Measurements from ENCODE around the gene PRKAR1B. TPM values are rescaled to one million over a fixed set of nuclear protein-coding genes. Genes with fewer than 3 reads are reported as not detected.

PRKAR1B gene
- total RNA-seq, 1 experiment from 2014 or later = 14.1 TPM

DNA sequence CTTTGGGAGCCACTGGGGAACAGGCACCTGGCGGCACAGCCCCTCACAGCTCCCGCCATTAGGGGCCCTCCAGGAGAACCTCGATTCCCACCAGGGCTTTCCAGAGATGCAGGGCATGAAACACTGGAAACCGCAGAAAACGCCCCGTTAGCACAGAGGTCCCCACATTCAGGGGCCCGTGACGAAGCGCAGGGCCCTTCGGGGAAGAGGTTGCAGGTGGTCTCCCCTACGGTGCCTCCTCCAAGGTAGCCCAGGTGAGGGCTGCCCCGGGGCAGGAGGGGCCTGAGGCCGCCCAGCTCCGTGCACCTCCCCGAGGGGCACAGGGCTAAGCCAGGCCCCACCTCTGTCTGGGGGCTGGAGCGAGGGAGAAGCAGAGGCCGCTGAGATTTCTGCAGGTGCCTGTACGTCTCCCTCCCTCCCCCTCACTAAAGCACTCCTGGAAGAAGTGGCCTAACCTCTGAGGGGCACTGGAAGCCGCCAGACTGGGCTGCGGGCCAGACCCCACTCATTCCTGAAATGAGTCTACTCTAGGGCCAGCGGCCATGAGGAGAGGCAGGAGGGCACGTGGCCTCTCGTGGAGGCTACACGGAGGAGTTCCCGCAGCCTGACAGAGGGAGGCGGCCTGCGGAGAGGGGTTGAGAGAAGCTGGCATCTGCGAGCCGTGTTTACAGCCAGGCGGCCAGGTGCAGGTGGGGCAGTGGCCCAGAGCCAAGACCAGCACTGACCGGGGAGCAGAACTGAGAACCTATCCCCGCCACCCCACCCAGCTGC, 214.4 kb downstream of the PRKAR1B start:
- DNase-seq (ENCODE audit: low read depth, low spot score) (no peak), ATAC-seq (no peak)
- no peaks in the 10 kb centered on the region for H4K20me1 ChIP-seq (ENCODE audit: insufficient read depth)
- H3K4me3 ChIP-seq (replicated peaks in 1 of 2; ENCODE audit: low read depth in 1 of 2, low read length in 2 of 2) = no peak overlapping the region
- ChIA-PET POLR2A (no interaction called here), RAD21 (ENCODE audit: low non-redundant PET in 1 of 2, low total read pairs in 2 of 2, uncharacterized antibody in 2 of 2, unreplicated experiment in 2 of 2) (no interaction called here), CTCF (no interaction called here)
- no peak overlapping the region for H3K27ac ChIP-seq (ENCODE audit: low read depth, low read length)
- H3K4me1 ChIP-seq (ENCODE audit: control insufficient read depth in 1 of 2, insufficient read depth in 2 of 2, low read length in 2 of 2) = peaks cover 3 to 27% of the 10 kb centered on the region in 2 experiments; a peak in 3 of 4 replicates
- no peak overlapping the region for H2AFZ ChIP-seq (ENCODE audit: low read depth, low read length, poor library complexity, severe bottlenecking)
- no peaks in the 10 kb centered on the region for H3K9me3 ChIP-seq (ENCODE audit: control insufficient read depth in 1 of 2, insufficient read depth in 1 of 2, low read depth in 1 of 2, low read length in 2 of 2)
- TF ChIP-seq YY1 (IDR thresholded peaks at IDR 0.05; ENCODE audit: extremely low read depth, insufficient replicate concordance, low read depth, low read length) (no peak), CEBPB (IDR thresholded peaks at IDR 0.05; ENCODE audit: low read depth) (no peak), EZH2 (IDR thresholded peaks at IDR 0.05) (no peak), ELF1 (IDR thresholded peaks at IDR 0.05; ENCODE audit: borderline replicate concordance, low read depth) (no peak), SRF (IDR thresholded peaks at IDR 0.05; ENCODE audit: low read depth) (no peak), EZH2phosphoT487 (IDR thresholded peaks at IDR 0.05; ENCODE audit: borderline replicate concordance) (no peak), SP1 (IDR thresholded peaks at IDR 0.05; ENCODE audit: low read depth) (no peak), CBX3 (IDR thresholded peaks at IDR 0.05; ENCODE audit: low read depth) (no peak), RAD21 (IDR thresholded peaks at IDR 0.05; ENCODE audit: low read depth) (no peak), ZFX (IDR thresholded peaks at IDR 0.05) (no peak), FOSL1 (IDR thresholded peaks at IDR 0.05; ENCODE audit: low read depth) (no peak), SIN3A (IDR thresholded peaks at IDR 0.05; ENCODE audit: low read depth) (no peak), TCF7L2 (IDR thresholded peaks at IDR 0.05; ENCODE audit: borderline replicate concordance, extremely low read depth, insufficient read depth, insufficient read length) (no peak), POLR2AphosphoS5 (IDR thresholded peaks at IDR 0.05; ENCODE audit: low read depth, low read length) (no peak)
- TF ChIP-seq, protein P1, sequence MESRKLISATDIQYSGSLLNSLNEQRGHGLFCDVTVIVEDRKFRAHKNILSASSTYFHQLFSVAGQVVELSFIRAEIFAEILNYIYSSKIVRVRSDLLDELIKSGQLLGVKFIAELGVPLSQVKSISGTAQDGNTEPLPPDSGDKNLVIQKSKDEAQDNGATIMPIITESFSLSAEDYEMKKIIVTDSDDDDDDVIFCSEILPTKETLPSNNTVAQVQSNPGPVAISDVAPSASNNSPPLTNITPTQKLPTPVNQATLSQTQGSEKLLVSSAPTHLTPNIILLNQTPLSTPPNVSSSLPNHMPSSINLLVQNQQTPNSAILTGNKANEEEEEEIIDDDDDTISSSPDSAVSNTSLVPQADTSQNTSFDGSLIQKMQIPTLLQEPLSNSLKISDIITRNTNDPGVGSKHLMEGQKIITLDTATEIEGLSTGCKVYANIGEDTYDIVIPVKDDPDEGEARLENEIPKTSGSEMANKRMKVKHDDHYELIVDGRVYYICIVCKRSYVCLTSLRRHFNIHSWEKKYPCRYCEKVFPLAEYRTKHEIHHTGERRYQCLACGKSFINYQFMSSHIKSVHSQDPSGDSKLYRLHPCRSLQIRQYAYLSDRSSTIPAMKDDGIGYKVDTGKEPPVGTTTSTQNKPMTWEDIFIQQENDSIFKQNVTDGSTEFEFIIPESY (IDR thresholded peaks at IDR 0.05; ENCODE audit: extremely low read depth, insufficient replicate concordance, low read length) = no peak
- TF ChIP-seq, protein P2, sequence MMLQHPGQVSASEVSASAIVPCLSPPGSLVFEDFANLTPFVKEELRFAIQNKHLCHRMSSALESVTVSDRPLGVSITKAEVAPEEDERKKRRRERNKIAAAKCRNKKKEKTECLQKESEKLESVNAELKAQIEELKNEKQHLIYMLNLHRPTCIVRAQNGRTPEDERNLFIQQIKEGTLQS (IDR thresholded peaks at IDR 0.05) = no peak
- TF ChIP-seq, protein P3, sequence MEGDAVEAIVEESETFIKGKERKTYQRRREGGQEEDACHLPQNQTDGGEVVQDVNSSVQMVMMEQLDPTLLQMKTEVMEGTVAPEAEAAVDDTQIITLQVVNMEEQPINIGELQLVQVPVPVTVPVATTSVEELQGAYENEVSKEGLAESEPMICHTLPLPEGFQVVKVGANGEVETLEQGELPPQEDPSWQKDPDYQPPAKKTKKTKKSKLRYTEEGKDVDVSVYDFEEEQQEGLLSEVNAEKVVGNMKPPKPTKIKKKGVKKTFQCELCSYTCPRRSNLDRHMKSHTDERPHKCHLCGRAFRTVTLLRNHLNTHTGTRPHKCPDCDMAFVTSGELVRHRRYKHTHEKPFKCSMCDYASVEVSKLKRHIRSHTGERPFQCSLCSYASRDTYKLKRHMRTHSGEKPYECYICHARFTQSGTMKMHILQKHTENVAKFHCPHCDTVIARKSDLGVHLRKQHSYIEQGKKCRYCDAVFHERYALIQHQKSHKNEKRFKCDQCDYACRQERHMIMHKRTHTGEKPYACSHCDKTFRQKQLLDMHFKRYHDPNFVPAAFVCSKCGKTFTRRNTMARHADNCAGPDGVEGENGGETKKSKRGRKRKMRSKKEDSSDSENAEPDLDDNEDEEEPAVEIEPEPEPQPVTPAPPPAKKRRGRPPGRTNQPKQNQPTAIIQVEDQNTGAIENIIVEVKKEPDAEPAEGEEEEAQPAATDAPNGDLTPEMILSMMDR (IDR thresholded peaks at IDR 0.05 in 2 of 3, conservative IDR thresholded peaks at IDR 0.05 in 1 of 3; ENCODE audit: borderline replicate concordance in 1 of 3, insufficient read depth in 1 of 3, low read depth in 2 of 3, low read length in 2 of 3) = no peak
- TF ChIP-seq, protein P4, sequence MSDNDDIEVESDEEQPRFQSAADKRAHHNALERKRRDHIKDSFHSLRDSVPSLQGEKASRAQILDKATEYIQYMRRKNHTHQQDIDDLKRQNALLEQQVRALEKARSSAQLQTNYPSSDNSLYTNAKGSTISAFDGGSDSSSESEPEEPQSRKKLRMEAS (IDR thresholded peaks at IDR 0.05) = no peak
- no peaks in the 10 kb centered on the region for H3K27me3 ChIP-seq (ENCODE audit: insufficient read depth, low read length)
- peaks cover 40% of the 10 kb centered on the region for H3K79me2 ChIP-seq (ENCODE audit: insufficient read depth, low read length)
- no peak overlapping the region for H3K4me2 ChIP-seq (ENCODE audit: low read length)
- no peaks in the 10 kb centered on the region; a peak in 2 of 4 replicates for H3K36me3 ChIP-seq (ENCODE audit: control insufficient read depth in 1 of 2, insufficient read depth in 2 of 2, low read length in 2 of 2)
- no peak overlapping the region for H3K9ac ChIP-seq (ENCODE audit: low read length)
- H3K9me2 ChIP-seq (ENCODE audit: insufficient read depth) = no peaks in the 10 kb centered on the region
- BruUV-seq (replicated peaks) = no TSS peak
- intact Hi-C loops (cut with micrococcal nuclease) = loop anchor here (10.0 kb wide), 1 partner anchor 188 kb away; no protein-coding TSS in a partner anchor

Data from HCT116 (cell line).